NCI-H146 treated with DMSO at 0.1 percent for 48 hours (cell line): Measurements from ENCODE around the gene DEFB128.
A peak's percentile ranks its signal among the peaks of the same experiment; 100 is the strongest.
"Not testable (repeated sequence)": the region's sequence is repeated elsewhere in the genome, so short reads cannot be mapped to it uniquely, and the experiment has no call there.

Source experiments
- DNase-seq: peaks from one replicate; lab custom pipeline; 2025; ENCODE audit not compliant: unreplicated experiment; lab: John Stamatoyannopoulos, UW

The DEFB128 gene

GRCh38 chr20:189611-190010 is at the start of gene DEFB128:
TSS of gene DEFB128 (minus strand) at chr20:189711. CDS start at chr20:189623, 88 bp downstream.
- DNase-seq: no peak

GRCh38 chr20:237929-238328 is 48.4 kb upstream of the DEFB128 start:
- no peak for DNase-seq

GRCh38 chr20:237489-237888 is 48.0 kb upstream of the DEFB128 start:
- DNase-seq: no peak

GRCh38 chr20:235891-236290 is 46.4 kb upstream of the DEFB128 start:
- no peak for DNase-seq

GRCh38 chr20:227439-228105 is 38.1 kb upstream of the DEFB128 start:
- no peak for DNase-seq

GRCh38 chr20:226958-227357 is 37.4 kb upstream of the DEFB128 start, which contains the start of gene DEFB129:
TSS of gene DEFB129 (plus strand) at chr20:227258. CDS start at chr20:227289, 31 bp downstream.
- no peak for DNase-seq

- not testable (repeated sequence) for DNase-seq
Measured at GRCh38 chr20:225879-226278, 36.4 kb upstream of the DEFB128 start.

- DNase-seq: no peak
Measured at GRCh38 chr20:221258-221830, 31.8 kb upstream of the DEFB128 start.

GRCh38 chr20:219290-220115 is 30.0 kb upstream of the DEFB128 start:
- no peak for DNase-seq

GRCh38 chr20:217266-217665 is 27.8 kb upstream of the DEFB128 start:
- DNase-seq: no peak

GRCh38 chr20:215796-216195 is 26.3 kb upstream of the DEFB128 start:
- no peak for DNase-seq

- DNase-seq: no peak
Measured at GRCh38 chr20:214383-214782, 24.9 kb upstream of the DEFB128 start.

GRCh38 chr20:210809-211502 is 21.4 kb upstream of the DEFB128 start:
- DNase-seq: no peak

GRCh38 chr20:208942-209566 is 19.5 kb upstream of the DEFB128 start:
- DNase-seq: peak; percentile 47

GRCh38 chr20:203630-204029 is 14.1 kb upstream of the DEFB128 start:
- not testable (repeated sequence) for DNase-seq

GRCh38 chr20:199996-200395 is 10.5 kb upstream of the DEFB128 start:
- DNase-seq: no peak

GRCh38 chr20:198225-198624 is 8.7 kb upstream of the DEFB128 start:
- no peak for DNase-seq

- no peak for DNase-seq
Measured at GRCh38 chr20:187733-188132, 1.8 kb downstream of the DEFB128 start.

- DNase-seq: no peak
Measured at GRCh38 chr20:184288-184687, 5.2 kb downstream of the DEFB128 start.

- no peak for DNase-seq
Measured at GRCh38 chr20:168876-169275, 20.6 kb downstream of the DEFB128 start.

GRCh38 chr20:164618-165017 is 24.9 kb downstream of the DEFB128 start:
- no peak for DNase-seq
